ENCODE results near the gene PLEKHA3. TPM values are rescaled to one million over a fixed set of nuclear protein-coding genes. Genes with fewer than 3 reads are reported as not detected.
"Not testable (repeated sequence)": the region's sequence is repeated elsewhere in the genome, so short reads cannot be mapped to it uniquely, and the experiment has no call there.

The PLEKHA3 gene
- total and polyA plus RNA-seq, 2 of the 4 experiments (the other 2 are of a cell fraction) = 3.9 to 5.5 TPM

DNA sequence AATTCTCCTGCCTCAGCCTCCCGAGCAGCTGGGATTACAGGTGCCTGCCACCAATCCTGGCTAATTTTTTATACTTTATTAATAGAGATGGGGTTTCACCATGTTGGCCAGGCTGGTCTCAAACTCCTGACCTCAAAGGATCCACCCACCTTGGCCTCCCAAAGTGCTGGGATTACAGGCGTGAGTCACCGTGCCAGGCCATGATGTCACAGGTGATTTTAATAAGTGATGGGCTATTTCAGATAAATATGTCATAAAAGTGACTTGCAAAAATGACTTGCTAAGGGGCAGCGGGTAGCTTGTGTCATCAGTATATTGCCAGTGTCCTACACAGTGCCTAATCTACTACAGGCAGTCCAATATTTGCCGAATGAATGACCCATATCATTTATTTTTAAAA is 8.9 kb upstream of the PLEKHA3 start:
- H3K4me3 ChIP-seq (ENCODE audit: insufficient read depth, low read depth, low read length); H3K4ac ChIP-seq (ENCODE audit: low read depth, low read length); H3K56ac ChIP-seq (ENCODE audit: extremely low read depth, insufficient read depth, low read length); H4K91ac ChIP-seq (ENCODE audit: insufficient read depth, low read depth, low read length); H3K14ac ChIP-seq (replicated peaks; ENCODE audit: low read depth, low read length); H3K36me3 ChIP-seq (ENCODE audit: control insufficient read depth, insufficient read depth, low read length); H3K23ac ChIP-seq (ENCODE audit: low read depth, low read length); H3K79me1 ChIP-seq (ENCODE audit: low read depth in 1 of 2, low read length in 2 of 2); H2BK120ac ChIP-seq (ENCODE audit: low read depth, low read length); in situ Hi-C loops (cut with MboI; ENCODE audit: low sequenced_read_pairs); H3K18ac ChIP-seq (ENCODE audit: low read depth, low read length); H3K4me1 ChIP-seq (ENCODE audit: control insufficient read depth, insufficient read depth, low read length); H2AFZ ChIP-seq (replicated peaks; ENCODE audit: low read length, poor library complexity); H3K9me3 ChIP-seq (ENCODE audit: control insufficient read depth, insufficient read depth, low read length); H4K20me1 ChIP-seq (ENCODE audit: insufficient read depth, low read length); BruUV-seq (replicated peaks); H3K4me2 ChIP-seq (ENCODE audit: low read depth, low read length); ATAC-seq (ENCODE audit: low read depth); H4K8ac ChIP-seq (ENCODE audit: low read depth in 2 of 2, low read length in 2 of 2); H2BK20ac ChIP-seq (ENCODE audit: low read depth, low read length); dilution Hi-C loops (cut with HindIII; ENCODE audit: low sequenced_read_pairs, unreplicated experiment); intact Hi-C loops (cut with micrococcal nuclease); H2AK9ac ChIP-seq (replicated peaks; ENCODE audit: low read depth, low read length, poor library complexity); H3K9ac ChIP-seq (ENCODE audit: low read depth, low read length); H2AK5ac ChIP-seq (ENCODE audit: low read depth, low read length); H4K5ac ChIP-seq (ENCODE audit: low read depth, low read length); DNase-seq; H3K9me1 ChIP-seq (ENCODE audit: insufficient read depth, low read length); H2BK15ac ChIP-seq (ENCODE audit: low read depth, low read length); H3K27me3 ChIP-seq (ENCODE audit: control insufficient read depth, insufficient read depth, low read length); H2BK5ac ChIP-seq (ENCODE audit: low read depth, low read length, poor library complexity, severe bottlenecking); H3K27ac ChIP-seq (ENCODE audit: insufficient read depth, low read length): not testable (repeated sequence)
- ChIA-PET CTCF (interaction anchor here (0.9 kb wide), 1 partner anchor 18 kb away, joined by 3 read pairs; no protein-coding TSS in a partner anchor), POLR2A (ENCODE audit: unreplicated experiment) (interaction anchor here (0.9 kb wide), 1 partner anchor 11 kb away, joined by 4 read pairs; no protein-coding TSS in a partner anchor)
- WGBS, 2 experiments (ENCODE audit: extremely low coverage in 2 of 2, insufficient read length in 1 of 2) = no CpG with 5 or more reads among the region's 5 CpGs
